GM21619 (cell line): ENCODE results near the gene SOX18.
"Not testable (repeated sequence)": the region's sequence is repeated elsewhere in the genome, so short reads cannot be mapped to it uniquely, and the experiment has no call there.

ENCODE experiments used
- ATAC-seq: cut with Tn5 transposase; IDR thresholded peaks from one replicate; pipeline ENCODE4 v1.9.1; 2021; ENCODE audit not compliant: unreplicated experiment

The SOX18 gene

DNA sequence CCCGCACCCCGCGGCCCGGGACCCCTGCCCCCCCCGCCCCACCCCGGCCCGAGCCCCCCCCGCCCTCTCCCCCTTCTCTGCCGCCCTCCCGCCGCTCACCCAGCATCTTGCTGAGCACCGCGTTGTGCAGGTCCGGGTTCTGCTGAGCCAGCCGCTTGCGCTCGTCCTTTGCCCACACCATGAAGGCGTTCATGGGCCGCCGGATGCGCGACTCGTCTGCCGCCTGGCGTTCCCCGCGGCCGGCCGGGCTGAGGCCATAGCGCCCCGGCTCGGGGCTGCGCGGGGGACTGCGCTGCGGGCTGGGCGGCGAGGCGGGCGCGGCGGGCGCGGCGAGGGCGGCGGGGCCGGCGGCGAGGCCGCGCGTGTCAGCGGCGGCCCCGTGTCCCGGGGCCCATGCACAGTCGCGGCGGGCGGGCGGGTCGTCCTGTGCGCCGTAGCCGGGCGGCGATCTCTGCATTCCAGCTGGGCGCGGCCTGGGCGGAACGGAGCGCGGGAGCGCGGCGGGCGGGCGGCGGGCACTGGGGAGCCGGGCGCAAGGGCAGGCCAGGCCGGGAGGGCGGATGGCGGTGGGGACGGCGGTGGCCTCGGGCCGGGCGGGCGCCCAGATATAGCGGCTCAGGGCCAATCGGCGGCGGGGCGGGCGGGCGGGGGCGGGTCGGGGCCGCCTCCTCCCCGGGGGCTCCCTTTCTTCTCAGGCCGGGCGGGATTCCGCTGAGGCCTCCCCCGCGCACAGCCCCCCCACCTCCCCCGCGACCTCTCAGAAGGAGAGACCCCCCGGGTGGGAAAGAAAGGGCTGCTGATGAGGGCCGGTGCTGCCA is at the start of gene SOX18:
Gene SOX18 (minus strand): TSS at position 580 of the 818 bp plus-strand sequence. CDS start 123 bp downstream, at position 457.
- ATAC-seq: no peak

GRCh38 chr20:64098471-64099013 is 49.1 kb upstream of the SOX18 start:
- ATAC-seq: no peak

GRCh38 chr20:64096535-64096934 is 47.1 kb upstream of the SOX18 start:
- ATAC-seq: no peak

DNA sequence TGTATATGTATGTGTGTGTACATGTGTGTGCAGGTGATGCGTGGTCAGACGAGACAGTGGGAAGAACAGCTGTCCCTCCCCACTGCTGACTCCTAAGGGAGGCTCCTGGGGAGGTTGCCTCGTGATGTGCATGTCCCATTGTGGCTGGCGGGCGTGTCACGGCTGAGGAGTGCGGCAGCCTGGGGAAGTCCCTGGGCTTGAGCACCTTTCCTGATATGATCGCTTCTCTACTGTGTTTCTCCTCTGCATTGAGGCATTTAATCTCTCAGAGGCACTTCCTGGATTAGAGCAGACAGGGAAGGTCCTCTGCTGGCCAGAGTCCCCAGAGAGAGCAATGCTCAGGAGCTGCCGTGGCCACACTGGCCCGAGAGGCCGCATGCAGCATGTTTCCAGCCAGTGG is 46.5 kb upstream of the SOX18 start:
- no peak for ATAC-seq

DNA sequence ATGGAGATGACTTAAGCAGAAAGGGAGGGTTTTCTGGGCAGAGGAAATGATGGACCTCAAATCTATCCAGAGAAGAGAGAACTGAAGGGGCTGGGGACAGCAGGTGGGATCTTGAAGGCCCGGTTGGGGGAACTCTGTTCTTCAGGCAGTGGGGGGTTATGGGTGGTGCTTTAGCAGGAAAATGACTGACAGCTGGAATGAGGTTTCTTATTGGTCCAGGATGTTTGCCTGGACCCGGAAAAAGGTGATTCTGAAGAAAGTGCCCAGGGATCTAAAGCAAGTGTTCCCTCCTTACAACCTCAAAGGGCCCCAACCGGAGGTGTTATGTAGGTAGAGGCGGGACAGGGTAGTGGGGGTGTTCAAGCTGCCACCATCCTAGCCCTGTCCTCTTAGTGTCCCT is 46.0 kb upstream of the SOX18 start:
- no peak for ATAC-seq

DNA sequence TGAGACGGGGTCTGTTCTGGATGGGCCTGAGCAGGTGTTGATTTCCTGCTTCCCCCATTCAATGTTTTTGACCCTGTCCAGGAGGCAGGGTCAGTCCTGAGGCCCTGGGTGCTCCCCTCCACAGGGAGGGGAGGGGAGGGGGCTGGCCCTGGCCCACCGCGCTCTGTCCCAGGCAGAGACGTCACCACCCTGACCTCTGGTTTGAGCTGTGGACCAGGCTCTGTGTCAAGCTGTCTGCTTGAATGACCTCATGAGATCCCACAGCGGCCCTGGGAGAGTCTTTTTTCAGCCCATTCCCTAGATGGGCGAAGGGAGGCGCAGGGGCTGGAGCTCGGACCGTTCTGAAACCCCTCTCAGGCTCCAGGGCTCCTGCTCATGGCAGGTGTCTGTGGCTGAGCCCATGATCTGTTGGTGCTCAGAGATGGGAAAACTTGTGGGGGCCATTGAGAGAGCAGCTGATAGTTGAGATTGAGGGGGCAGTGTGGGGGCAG is 43.6 kb upstream of the SOX18 start:
- no peak for ATAC-seq

- no peak for ATAC-seq
Observed at GRCh38 chr20:64092258-64093012, 43.0 kb upstream of the SOX18 start.

GRCh38 chr20:64091770-64092169 is 42.3 kb upstream of the SOX18 start:
- no peak for ATAC-seq

DNA sequence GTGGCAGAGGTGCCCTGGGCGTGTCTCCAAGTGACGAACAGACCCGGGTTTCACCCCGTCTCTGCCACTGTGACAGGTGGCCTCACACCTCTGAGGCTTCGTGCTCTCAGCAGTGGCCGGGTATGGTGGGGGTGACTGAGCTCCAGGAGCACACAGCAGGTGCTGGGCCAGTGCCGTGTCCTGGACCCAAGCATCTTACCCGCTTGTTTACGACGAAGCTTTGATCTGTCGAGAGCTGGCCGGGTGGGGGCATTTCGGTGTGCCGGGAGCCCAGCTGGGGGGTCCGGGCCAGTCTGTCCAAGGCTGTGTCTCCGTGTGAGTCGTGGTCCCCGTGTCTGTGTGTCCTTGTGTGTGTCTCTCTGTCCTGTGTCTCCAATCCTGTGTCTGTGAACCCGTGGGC is 41.9 kb upstream of the SOX18 start:
- no peak for ATAC-seq

- no peak for ATAC-seq
Observed at GRCh38 chr20:64090165-64090564, 40.7 kb upstream of the SOX18 start.

DNA sequence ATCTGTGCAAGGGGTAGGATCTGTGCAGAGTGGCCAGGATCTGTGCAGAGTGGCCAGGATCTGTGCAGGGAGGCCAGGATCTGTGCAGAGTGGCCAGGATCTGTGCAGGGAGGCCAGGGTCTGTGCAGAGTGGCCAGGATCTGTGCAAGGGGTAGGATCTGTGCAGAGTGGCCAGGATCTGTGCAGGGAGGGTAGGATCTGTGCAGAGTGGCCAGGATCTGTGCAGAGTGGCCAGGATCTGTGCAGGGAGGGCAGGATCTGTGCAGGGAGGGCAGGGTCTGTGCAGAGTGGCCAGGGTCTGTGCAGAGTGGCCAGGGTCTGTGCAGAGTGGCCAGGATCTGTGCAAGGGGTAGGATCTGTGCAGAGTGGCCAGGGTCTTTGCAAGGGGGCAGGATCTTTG is 39.1 kb upstream of the SOX18 start:
- not testable (repeated sequence) for ATAC-seq

DNA sequence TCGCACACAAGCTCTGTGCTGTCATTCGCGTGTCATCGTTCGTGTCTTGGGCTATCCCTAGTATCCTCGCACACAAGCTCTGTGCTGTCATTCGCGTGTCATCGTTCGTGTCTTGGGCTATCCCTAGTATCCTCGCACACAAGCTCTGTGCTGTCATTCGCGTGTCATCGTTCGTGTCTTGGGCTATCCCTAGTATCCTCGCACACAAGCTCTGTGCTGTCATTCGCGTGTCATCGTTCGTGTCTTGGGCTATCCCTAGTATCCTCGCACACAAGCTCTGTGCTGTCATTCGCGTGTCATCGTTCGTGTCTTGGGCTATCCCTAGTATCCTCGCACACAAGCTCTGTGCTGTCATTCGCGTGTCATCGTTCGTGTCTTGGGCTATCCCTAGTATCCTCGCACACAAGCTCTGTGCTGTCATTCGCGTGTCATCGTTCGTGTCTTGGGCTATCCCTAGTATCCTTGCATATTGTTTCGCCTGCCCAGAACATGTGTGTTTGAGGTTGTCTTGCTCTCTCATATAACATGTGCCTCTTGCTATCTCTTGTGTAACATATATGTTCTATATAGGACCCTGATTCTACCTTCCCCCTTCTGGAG is 37.9 kb upstream of the SOX18 start:
- ATAC-seq: not testable (repeated sequence)

GRCh38 chr20:64086801-64087200 is 37.4 kb upstream of the SOX18 start:
- no peak for ATAC-seq

- no peak for ATAC-seq
Observed at GRCh38 chr20:64084685-64085152, 35.3 kb upstream of the SOX18 start.

- no peak for ATAC-seq
Observed at GRCh38 chr20:64083804-64084684, 34.6 kb upstream of the SOX18 start, which contains the start of gene LKAAEAR1. LKAAEAR1 (minus strand) TSS chr20:64084398; CDS start chr20:64084219, 179 bp downstream.

- no peak for ATAC-seq
Observed at GRCh38 chr20:64083378-64083803, 34.0 kb upstream of the SOX18 start.

- no peak for ATAC-seq
Observed at GRCh38 chr20:64082820-64083377, 33.5 kb upstream of the SOX18 start.

- no peak for ATAC-seq
Observed at GRCh38 chr20:64082126-64082731, 32.8 kb upstream of the SOX18 start.

DNA sequence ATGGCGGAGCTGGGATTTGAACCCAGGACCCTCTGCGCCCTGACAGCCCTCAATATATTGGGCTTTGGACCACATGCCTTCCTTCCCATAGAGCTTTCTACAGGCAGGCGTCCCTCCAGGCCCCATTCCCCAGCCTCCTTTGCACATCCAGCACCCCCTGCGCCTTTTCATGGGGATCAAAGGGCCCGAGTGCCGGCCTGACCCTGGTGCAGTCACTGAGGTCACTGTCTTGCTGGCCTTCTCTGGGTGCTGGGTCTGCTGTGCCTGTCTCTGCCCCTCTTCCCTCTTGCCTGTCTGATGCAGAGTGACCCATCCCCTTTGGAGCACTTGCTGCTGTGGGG is 32.2 kb upstream of the SOX18 start:
- no peak for ATAC-seq
